Measurements from ENCODE around the gene RAD51B.

Gene RAD51B

GRCh38 chr14:67934087-67934486 is 114.5 kb downstream of the RAD51B start:
- DNase-seq (ENCODE audit: low read depth), result peak; percentile 26
- H3K4me3 ChIP-seq (ENCODE audit: low read depth, low read length), result no peak overlapping the region
- TF ChIP-seq CTCF (IDR thresholded peaks at IDR 0.05; ENCODE audit: low read depth, low read length, missing control alignments), result peak; percentile 51

- no peak for DNase-seq (ENCODE audit: low read depth)
- no peak overlapping the region for H3K4me3 ChIP-seq (ENCODE audit: low read depth, low read length)
- TF ChIP-seq CTCF (IDR thresholded peaks at IDR 0.05; ENCODE audit: low read depth, low read length, missing control alignments), result no peak
Measured at GRCh38 chr14:67934862-67935261, 115.3 kb downstream of the RAD51B start.

- TF ChIP-seq CTCF (IDR thresholded peaks at IDR 0.05; ENCODE audit: low read depth, low read length, missing control alignments), result no peak
- H3K4me3 ChIP-seq (ENCODE audit: low read depth, low read length), result no peak overlapping the region
- DNase-seq (ENCODE audit: low read depth), result no peak
Measured at GRCh38 chr14:67935371-67935770, 115.8 kb downstream of the RAD51B start.

GRCh38 chr14:67938071-67938470 is 118.5 kb downstream of the RAD51B start:
- TF ChIP-seq CTCF (IDR thresholded peaks at IDR 0.05; ENCODE audit: low read depth, low read length, missing control alignments), result no peak
- DNase-seq (ENCODE audit: low read depth), result no peak

GRCh38 chr14:67940486-67941455 is 121.2 kb downstream of the RAD51B start:
- H3K4me3 ChIP-seq (ENCODE audit: low read depth, low read length), result no peak overlapping the region
- no peak for DNase-seq (ENCODE audit: low read depth)
- TF ChIP-seq CTCF (IDR thresholded peaks at IDR 0.05; ENCODE audit: low read depth, low read length, missing control alignments), result no peak

More at GRCh38 chr14:67938071-67938470, 118.5 kb downstream of the RAD51B start:
- H3K4me3 ChIP-seq (ENCODE audit: low read depth, low read length), result no peak overlapping the region

GRCh38 chr14:67941456-67942018 is 122.0 kb downstream of the RAD51B start:
- DNase-seq (ENCODE audit: low read depth), result no peak
- H3K4me3 ChIP-seq (ENCODE audit: low read depth, low read length), result no peak overlapping the region

More at GRCh38 chr14:67941456-67942018, 122.0 kb downstream of the RAD51B start:
- TF ChIP-seq CTCF (IDR thresholded peaks at IDR 0.05; ENCODE audit: low read depth, low read length, missing control alignments), result no peak
